ENCODE results near the gene JAZF1.

Gene JAZF1

GRCh38 chr7:28191751-28192150 is 11.2 kb upstream of the JAZF1 start:
- no peak for DNase-seq (ENCODE audit: low read depth)

GRCh38 chr7:28191184-28191583 is 10.6 kb upstream of the JAZF1 start:
- DNase-seq (ENCODE audit: low read depth) = no peak

- no peak for DNase-seq (ENCODE audit: low read depth)
These were observed 9.6 kb upstream of the JAZF1 start for GRCh38 chr7:28190077-28190710.

- no peak for DNase-seq (ENCODE audit: low read depth)
These were observed 6.4 kb upstream of the JAZF1 start for GRCh38 chr7:28187012-28187411.

GRCh38 chr7:28183627-28184026 is 3.0 kb upstream of the JAZF1 start:
- DNase-seq (ENCODE audit: low read depth) = no peak

GRCh38 chr7:28182071-28182471 is 1.5 kb upstream of the JAZF1 start:
- DNase-seq (ENCODE audit: low read depth) = no peak

GRCh38 chr7:28181416-28181815 is 821 bp upstream of the JAZF1 start:
- DNase-seq (ENCODE audit: low read depth) = no peak

GRCh38 chr7:28180031-28180363 is 598 bp downstream of the JAZF1 start:
- no peak for DNase-seq (ENCODE audit: low read depth)

GRCh38 chr7:28179120-28180030 is 1.2 kb downstream of the JAZF1 start:
- DNase-seq (ENCODE audit: low read depth) = peak; percentile 47

- no peak for DNase-seq (ENCODE audit: low read depth)
These were observed 2.0 kb downstream of the JAZF1 start for GRCh38 chr7:28178599-28178998.

- no peak for DNase-seq (ENCODE audit: low read depth)
These were observed 2.8 kb downstream of the JAZF1 start for GRCh38 chr7:28177836-28178235.

GRCh38 chr7:28176645-28177044 is 4.0 kb downstream of the JAZF1 start:
- DNase-seq (ENCODE audit: low read depth) = no peak

- DNase-seq (ENCODE audit: low read depth) = no peak
These were observed 4.4 kb downstream of the JAZF1 start for GRCh38 chr7:28176174-28176573.

- no peak for DNase-seq (ENCODE audit: low read depth)
These were observed 5.5 kb downstream of the JAZF1 start for GRCh38 chr7:28174901-28175661.

- no peak for DNase-seq (ENCODE audit: low read depth)
These were observed 6.2 kb downstream of the JAZF1 start for GRCh38 chr7:28174442-28174841.

GRCh38 chr7:28173531-28173930 is 7.1 kb downstream of the JAZF1 start:
- no peak for DNase-seq (ENCODE audit: low read depth)

- no peak for DNase-seq (ENCODE audit: low read depth)
These were observed 7.6 kb downstream of the JAZF1 start for GRCh38 chr7:28172958-28173357.

- no peak for DNase-seq (ENCODE audit: low read depth)
These were observed 9.9 kb downstream of the JAZF1 start for GRCh38 chr7:28170701-28171100.

- no peak for DNase-seq (ENCODE audit: low read depth)
These were observed 11.4 kb downstream of the JAZF1 start for GRCh38 chr7:28169230-28169629.

GRCh38 chr7:28168393-28169158 is 12.0 kb downstream of the JAZF1 start:
- no peak for DNase-seq (ENCODE audit: low read depth)

GRCh38 chr7:28166982-28167715 is 13.4 kb downstream of the JAZF1 start:
- DNase-seq (ENCODE audit: low read depth) = no peak

Data from stimulated activated CD8-positive, alpha-beta memory T cell treated with anti-CD3 and anti-CD28 coated beads, Interleukin-12 subunit alpha, Interleukin-12 subunit beta, amount 100 ng/mL, for 1 hour (primary cell).